SK-N-SH (cell line): ENCODE results near the gene STK32C. TPM values are rescaled to one million over a fixed set of nuclear protein-coding genes. Genes with fewer than 3 reads are reported as not detected.

Experiments
- CTCF ChIA-PET: fragments of 300-600, 350-600 bp; formaldehyde crosslinking; extraction: SDS; loops from one replicate; lab custom pipeline; 2021; lab: Yijun Ruan, JAX
- POLR2A ChIA-PET: fragments of 350-600 bp; sonication (Branson Sonifier 250); formaldehyde crosslinking; extraction: SDS; loops from one replicate; lab custom pipeline; 2020; ENCODE audit warnings: antibody characterized with exemption, inconsistent platforms; lab: Yijun Ruan, JAX
- DNase-seq: peaks from one replicate; pipeline ENCODE4 v3.0.0; 2012
- H2AFZ ChIP-seq: fragments of 200-600 bp; sonication (generic); 2 replicates; pipeline ENCODE4 v1.8.1; 2016; ENCODE audit warnings: antibody characterized with exemption, mild to moderate bottlenecking, low read depth
- H3F3A ChIP-seq: fragments of 200-600 bp; sonication (generic); replicated peaks from 2 replicates; pipeline ENCODE3; 2016; ENCODE audit warnings: antibody characterized with exemption, mild to moderate bottlenecking; ENCODE audit not compliant: insufficient read depth
- H3K27ac ChIP-seq, 2 experiments: fragments of 200-500 bp in 1 of 2; fragments of 200-600 bp in 1 of 2; sonication (Bioruptor generic) in 1 of 2; sonication (generic), shearing (Covaris generic) in 1 of 2; 2 replicates each; pipeline versions ENCODE4 v1.5.1 to v1.6.1; 2014 to 2016; ENCODE audit warnings: low read depth in 2 of 2, inconsistent platforms in 1 of 2, low read length in 1 of 2, mild to moderate bottlenecking in 1 of 2, mixed read lengths in 1 of 2
- H3K27me3 ChIP-seq: fragments of 200-600 bp; sonication (generic), shearing (Covaris generic); 2 replicates; pipeline ENCODE4 v1.6.1; 2016; ENCODE audit warnings: mixed run types; ENCODE audit not compliant: insufficient read depth
- H3K36me3 ChIP-seq, 2 experiments: fragments of 200-500 bp in 1 of 2; fragments of 200-600 bp in 1 of 2; sonication (Bioruptor generic) in 1 of 2; sonication (generic) in 1 of 2; replicated peaks in 1 of 2; 2 replicates each; pipeline versions ENCODE3 to v1.5.1; 2014 to 2016; ENCODE audit warnings: low read length in 1 of 2, mild to moderate bottlenecking in 1 of 2; ENCODE audit not compliant: insufficient read depth in 2 of 2, control insufficient read depth in 1 of 2
- H3K4me1 ChIP-seq, 2 experiments: fragments of 200-500 bp in 1 of 2; fragments of 200-600 bp in 1 of 2; sonication (Bioruptor generic) in 1 of 2; sonication (generic), shearing (Covaris generic) in 1 of 2; 2 replicates each; pipeline versions ENCODE4 v1.5.1 to v1.6.1; 2014 to 2016; ENCODE audit warnings: low read depth in 1 of 2, low read length in 1 of 2, mixed run types in 1 of 2; ENCODE audit not compliant: insufficient read depth in 2 of 2, control insufficient read depth in 1 of 2
- H3K4me2 ChIP-seq: fragments of 200-600 bp; sonication (generic), shearing (Covaris generic); 2 replicates; pipeline ENCODE4 v1.6.1; 2017; ENCODE audit warnings: mixed run types
- H3K4me3 ChIP-seq, 2 experiments: fragments of 200-500 bp in 1 of 2; fragments of 200-600 bp in 1 of 2; sonication (Bioruptor generic) in 1 of 2; sonication (generic), shearing (Covaris generic) in 1 of 2; 2 replicates each; pipeline versions ENCODE4 v1.5.1 to v1.8.1; 2014 to 2016; ENCODE audit warnings: low read depth in 2 of 2, inconsistent platforms in 1 of 2, low read length in 1 of 2, mild to moderate bottlenecking in 1 of 2, mixed read lengths in 1 of 2, moderate library complexity in 1 of 2
- H3K79me2 ChIP-seq: fragments of 200-600 bp; sonication (generic); 2 replicates; pipeline ENCODE4 v1.8.1; 2017; ENCODE audit warnings: mild to moderate bottlenecking; ENCODE audit not compliant: insufficient read depth
- H3K9ac ChIP-seq: fragments of 200-600 bp; sonication (generic); 2 replicates; pipeline ENCODE4 v1.6.1; 2017; ENCODE audit warnings: mixed run types
- H3K9me2 ChIP-seq: fragments of 200-600 bp; sonication (generic); 2 replicates; pipeline ENCODE4 v1.6.1; 2017; ENCODE audit warnings: mixed run types
- H3K9me3 ChIP-seq: fragments of 200-600 bp; sonication (generic); 2 replicates; pipeline ENCODE4 v1.6.1; 2017; ENCODE audit warnings: mixed run types, mild to moderate bottlenecking, moderate library complexity
- H4K20me1 ChIP-seq: fragments of 200-600 bp; sonication (generic); 2 replicates; pipeline ENCODE4 v1.6.1; 2017; ENCODE audit warnings: mild to moderate bottlenecking, mixed run types; ENCODE audit not compliant: insufficient read depth
- FOXJ3 ChIP-seq: sonication (generic); formaldehyde crosslinking; IDR thresholded peaks from 2 replicates; pipeline ENCODE4 v1.5.1; 2020; ENCODE audit warnings: mild to moderate bottlenecking, missing genetic modification reagents
- FOXM1 ChIP-seq: IDR thresholded peaks from 2 replicates; pipeline ENCODE4 v1.4.0; 2012; ENCODE audit warnings: low read depth, mild to moderate bottlenecking
- GABPA ChIP-seq: IDR thresholded peaks from 2 replicates; pipeline ENCODE4 v1.4.0; 2012; ENCODE audit warnings: low read depth, mild to moderate bottlenecking
- MXI1 ChIP-seq: IDR thresholded peaks from 2 replicates; pipeline ENCODE4 v1.6.1; 2012; ENCODE audit warnings: mild to moderate bottlenecking, low read depth, low read length, improper control_type of control experiment
- NFIC ChIP-seq: IDR thresholded peaks from 2 replicates; pipeline ENCODE4 v1.4.0; 2012; ENCODE audit warnings: borderline replicate concordance
- NRF1 ChIP-seq: IDR thresholded peaks from 2 replicates; pipeline ENCODE4 v1.6.1; 2012; ENCODE audit warnings: low read depth, mild to moderate bottlenecking, low read length
- POLR2AphosphoS5 ChIP-seq: IDR thresholded peaks from 2 replicates; pipeline ENCODE4 v1.6.1; 2012; ENCODE audit warnings: low read depth, low read length
- RAD21 ChIP-seq: IDR thresholded peaks from 2 replicates; pipeline ENCODE4 v1.6.1; 2012; ENCODE audit warnings: mild to moderate bottlenecking, low read length
- RCOR1 ChIP-seq: fragments of 150-350 bp; IDR thresholded peaks from 2 replicates; pipeline ENCODE4 v1.6.1; 2017; ENCODE audit warnings: antibody characterized with exemption, low read length
- RFX5 ChIP-seq: IDR thresholded peaks from 2 replicates; pipeline ENCODE4 v1.6.1; 2012; ENCODE audit warnings: mild to moderate bottlenecking, improper control_type of control experiment, low read length
- SIN3A ChIP-seq: IDR thresholded peaks from 2 replicates; pipeline ENCODE4 v1.6.1; 2012; ENCODE audit warnings: low read depth, mild to moderate bottlenecking, low read length, moderate library complexity, borderline replicate concordance
- SMC3 ChIP-seq: IDR thresholded peaks from 2 replicates; pipeline ENCODE4 v1.6.1; 2012; ENCODE audit warnings: low read depth, low read length, improper control_type of control experiment
- TEAD4 ChIP-seq: IDR thresholded peaks from 2 replicates; pipeline ENCODE4 v1.4.0; 2012; ENCODE audit warnings: mild to moderate bottlenecking, borderline replicate concordance; ENCODE audit not compliant: insufficient read depth
- YY1 ChIP-seq: IDR thresholded peaks from 2 replicates; pipeline ENCODE4 v1.4.0; 2012; ENCODE audit warnings: low read depth, mild to moderate bottlenecking
- WGBS: methylation state at CpG from one replicate; pipeline ENCODE4 v1.1.6; 2017; ENCODE audit warnings: low lambda C conversion rate; 5-methylcytosine and 5-hydroxymethylcytosine counted together
- polyA plus RNA-seq, 3 experiments: library from polyadenylated mRNA; depleted of rRNA; stranded (reverse); fragments of >200 nt; gene quantifications; 2 replicates each; pipeline ENCODE4 v1.2.3, GENCODE V29; 2012
- TF ChIP-seq, protein P1 (sequence below): IDR thresholded peaks from 2 replicates; pipeline ENCODE4 v1.4.0; 2012; ENCODE audit warnings: low read depth
- TF ChIP-seq, protein P2 (sequence below): IDR thresholded peaks from 2 replicates; pipeline ENCODE4 v1.4.0; 2012; ENCODE audit warnings: low read depth, borderline replicate concordance
- TF ChIP-seq, protein P3 (sequence below): IDR thresholded peaks from 2 replicates; pipeline ENCODE4; 2012
- TF ChIP-seq, protein P4 (sequence below): fragments of 150-350 bp; IDR thresholded peaks from 2 replicates; pipeline ENCODE4 v1.6.1; 2017; ENCODE audit warnings: antibody characterized with exemption, low read length, low read depth, borderline replicate concordance
- TF ChIP-seq, protein P5 (sequence below): IDR thresholded peaks from 2 replicates; pipeline ENCODE4 v1.6.1; 2012; ENCODE audit warnings: mild to moderate bottlenecking, low read depth, low read length, moderate library complexity

Gene STK32C
- polyA plus RNA-seq, 1 of the 3 experiments (the other 2 are of a cell fraction) = 27.8 TPM

DNA sequence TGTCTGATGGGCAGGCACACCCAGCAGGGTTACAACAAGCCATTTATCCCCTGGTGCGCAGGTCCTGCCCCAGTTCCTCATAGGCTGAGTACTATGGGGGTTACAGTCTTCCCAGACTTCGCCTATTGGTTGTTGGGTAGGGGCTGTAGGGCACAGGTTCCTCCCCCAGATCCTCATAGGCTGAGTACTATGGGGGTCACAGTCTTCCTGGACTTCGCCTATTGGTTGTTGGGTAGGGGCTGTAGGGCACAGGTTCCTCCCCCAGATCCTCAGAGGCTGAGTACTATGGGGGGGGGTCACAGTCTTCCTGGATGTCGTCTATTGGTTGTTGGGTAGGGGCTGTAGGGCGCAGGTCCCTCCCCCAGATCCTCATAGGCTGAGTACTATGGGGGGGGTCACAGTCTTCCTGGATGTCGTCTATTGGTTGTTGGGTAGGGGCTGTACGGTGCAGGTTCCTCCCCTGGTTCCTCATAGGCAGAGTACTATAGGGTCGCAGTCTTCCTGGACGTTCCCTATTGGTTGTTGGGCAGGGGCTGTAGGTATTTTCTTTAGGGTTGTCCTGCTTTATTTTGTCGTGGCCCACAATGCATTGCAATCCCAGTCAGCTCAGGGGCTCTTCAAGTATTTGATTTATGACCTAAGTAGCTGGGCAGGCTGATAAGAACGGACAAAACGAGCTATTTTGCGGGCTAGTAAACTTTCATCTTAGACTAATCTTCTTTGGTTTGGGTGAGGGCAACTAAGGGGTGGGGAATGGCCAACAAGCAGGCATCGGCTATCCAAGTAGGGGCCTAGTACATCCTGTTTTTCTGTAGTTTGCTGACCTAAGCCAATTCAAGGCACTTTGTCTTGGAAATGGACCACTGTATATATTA is 27.7 kb upstream of the STK32C start:
- Histone ChIP-seq H3K79me2 (peaks cover 21% of the 10 kb centered on the region), H2AFZ (no peak overlapping the region), H3K4me2 (no peak overlapping the region), H3K36me3 (peaks cover 22 to 34% of the 10 kb centered on the region in 2 experiments), H4K20me1 (no peaks in the 10 kb centered on the region), H3K9me2 (no peaks in the 10 kb centered on the region), H3K9ac (no peak overlapping the region), H3F3A (no peaks in the 10 kb centered on the region), H3K9me3 (no peaks in the 10 kb centered on the region), H3K27ac (no peak overlapping the region), H3K4me3 (no peak overlapping the region), H3K27me3 (no peaks in the 10 kb centered on the region), H3K4me1 (peaks cover 0 to 12% of the 10 kb centered on the region in 2 experiments; a peak in 2 of 4 replicates)
- TF ChIP-seq YY1 = no peak
- 90% methylated on average over 9 of the region's 14 CpGs for whole genome bisulfite sequencing
- no peak for DNase-seq
- ChIA-PET CTCF (interaction anchor here (0.6 to 1.2 kb wide), 2 partner anchors 71 to 118 kb away, joined by 3 read pairs; no protein-coding TSS in a partner anchor), POLR2A (no interaction called here)

DNA sequence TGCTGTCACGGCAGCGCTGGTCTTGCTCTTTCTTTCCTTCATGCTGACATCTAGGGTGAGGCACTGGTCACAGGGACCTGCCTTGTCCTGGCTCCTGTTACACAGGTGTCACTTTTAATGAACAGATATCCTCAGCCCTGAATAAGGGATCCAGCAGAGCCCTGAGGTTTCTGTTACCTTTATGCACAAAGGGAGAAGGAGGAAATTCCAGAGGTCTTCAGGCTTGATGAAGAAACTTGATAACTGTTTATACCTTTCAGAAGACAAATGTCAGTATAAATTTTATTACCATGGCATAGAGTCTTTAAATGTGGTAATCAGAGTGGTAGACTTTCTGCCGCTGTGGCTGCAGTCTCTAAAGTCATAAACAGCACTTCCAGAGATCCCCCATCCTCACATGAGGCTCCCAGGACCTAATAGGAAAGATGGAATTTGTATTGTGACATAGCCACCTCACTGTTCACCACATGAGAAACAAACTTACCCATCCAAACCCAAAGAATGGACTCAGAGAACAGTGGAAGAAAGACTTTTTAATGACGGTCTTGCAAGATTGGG is 27.0 kb upstream of the STK32C start:
- Histone ChIP-seq H3K27me3 (no peaks in the 10 kb centered on the region), H4K20me1 (no peaks in the 10 kb centered on the region), H3K4me2 (no peak overlapping the region), H3K79me2 (peaks cover 28% of the 10 kb centered on the region), H3K4me3 (no peak overlapping the region), H3K9me2 (no peaks in the 10 kb centered on the region), H3K36me3 (peaks cover 20 to 28% of the 10 kb centered on the region in 2 experiments), H3K9me3 (no peaks in the 10 kb centered on the region), H3F3A (no peaks in the 10 kb centered on the region), H3K4me1 (peaks cover 0 to 19% of the 10 kb centered on the region in 2 experiments; a peak in 2 of 4 replicates), H2AFZ (no peak overlapping the region), H3K9ac (no peak overlapping the region), H3K27ac (no peak overlapping the region)
- POLR2A ChIA-PET = no interaction called here
- CTCF ChIA-PET = no interaction called here
- DNase-seq = no peak
- TF ChIP-seq, protein P1, sequence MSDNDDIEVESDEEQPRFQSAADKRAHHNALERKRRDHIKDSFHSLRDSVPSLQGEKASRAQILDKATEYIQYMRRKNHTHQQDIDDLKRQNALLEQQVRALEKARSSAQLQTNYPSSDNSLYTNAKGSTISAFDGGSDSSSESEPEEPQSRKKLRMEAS = no peak
- no peak for TF ChIP-seq SIN3A
- no peak for TF ChIP-seq NFIC
- TF ChIP-seq MXI1 = no peak
- TF ChIP-seq RFX5 = no peak
- TF ChIP-seq FOXJ3 (CRISPR knock-in tag) = no peak
- TF ChIP-seq, protein P2, sequence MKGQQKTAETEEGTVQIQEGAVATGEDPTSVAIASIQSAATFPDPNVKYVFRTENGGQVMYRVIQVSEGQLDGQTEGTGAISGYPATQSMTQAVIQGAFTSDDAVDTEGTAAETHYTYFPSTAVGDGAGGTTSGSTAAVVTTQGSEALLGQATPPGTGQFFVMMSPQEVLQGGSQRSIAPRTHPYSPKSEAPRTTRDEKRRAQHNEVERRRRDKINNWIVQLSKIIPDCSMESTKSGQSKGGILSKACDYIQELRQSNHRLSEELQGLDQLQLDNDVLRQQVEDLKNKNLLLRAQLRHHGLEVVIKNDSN = no peak
- TF ChIP-seq, protein P3, sequence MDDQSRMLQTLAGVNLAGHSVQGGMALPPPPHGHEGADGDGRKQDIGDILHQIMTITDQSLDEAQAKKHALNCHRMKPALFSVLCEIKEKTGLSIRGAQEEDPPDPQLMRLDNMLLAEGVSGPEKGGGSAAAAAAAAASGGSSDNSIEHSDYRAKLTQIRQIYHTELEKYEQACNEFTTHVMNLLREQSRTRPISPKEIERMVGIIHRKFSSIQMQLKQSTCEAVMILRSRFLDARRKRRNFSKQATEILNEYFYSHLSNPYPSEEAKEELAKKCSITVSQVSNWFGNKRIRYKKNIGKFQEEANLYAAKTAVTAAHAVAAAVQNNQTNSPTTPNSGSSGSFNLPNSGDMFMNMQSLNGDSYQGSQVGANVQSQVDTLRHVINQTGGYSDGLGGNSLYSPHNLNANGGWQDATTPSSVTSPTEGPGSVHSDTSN = no peak
- TF ChIP-seq, protein P4, sequence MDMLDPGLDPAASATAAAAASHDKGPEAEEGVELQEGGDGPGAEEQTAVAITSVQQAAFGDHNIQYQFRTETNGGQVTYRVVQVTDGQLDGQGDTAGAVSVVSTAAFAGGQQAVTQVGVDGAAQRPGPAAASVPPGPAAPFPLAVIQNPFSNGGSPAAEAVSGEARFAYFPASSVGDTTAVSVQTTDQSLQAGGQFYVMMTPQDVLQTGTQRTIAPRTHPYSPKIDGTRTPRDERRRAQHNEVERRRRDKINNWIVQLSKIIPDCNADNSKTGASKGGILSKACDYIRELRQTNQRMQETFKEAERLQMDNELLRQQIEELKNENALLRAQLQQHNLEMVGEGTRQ = no peak
- no peak for TF ChIP-seq SMC3
- TF ChIP-seq, protein P5, sequence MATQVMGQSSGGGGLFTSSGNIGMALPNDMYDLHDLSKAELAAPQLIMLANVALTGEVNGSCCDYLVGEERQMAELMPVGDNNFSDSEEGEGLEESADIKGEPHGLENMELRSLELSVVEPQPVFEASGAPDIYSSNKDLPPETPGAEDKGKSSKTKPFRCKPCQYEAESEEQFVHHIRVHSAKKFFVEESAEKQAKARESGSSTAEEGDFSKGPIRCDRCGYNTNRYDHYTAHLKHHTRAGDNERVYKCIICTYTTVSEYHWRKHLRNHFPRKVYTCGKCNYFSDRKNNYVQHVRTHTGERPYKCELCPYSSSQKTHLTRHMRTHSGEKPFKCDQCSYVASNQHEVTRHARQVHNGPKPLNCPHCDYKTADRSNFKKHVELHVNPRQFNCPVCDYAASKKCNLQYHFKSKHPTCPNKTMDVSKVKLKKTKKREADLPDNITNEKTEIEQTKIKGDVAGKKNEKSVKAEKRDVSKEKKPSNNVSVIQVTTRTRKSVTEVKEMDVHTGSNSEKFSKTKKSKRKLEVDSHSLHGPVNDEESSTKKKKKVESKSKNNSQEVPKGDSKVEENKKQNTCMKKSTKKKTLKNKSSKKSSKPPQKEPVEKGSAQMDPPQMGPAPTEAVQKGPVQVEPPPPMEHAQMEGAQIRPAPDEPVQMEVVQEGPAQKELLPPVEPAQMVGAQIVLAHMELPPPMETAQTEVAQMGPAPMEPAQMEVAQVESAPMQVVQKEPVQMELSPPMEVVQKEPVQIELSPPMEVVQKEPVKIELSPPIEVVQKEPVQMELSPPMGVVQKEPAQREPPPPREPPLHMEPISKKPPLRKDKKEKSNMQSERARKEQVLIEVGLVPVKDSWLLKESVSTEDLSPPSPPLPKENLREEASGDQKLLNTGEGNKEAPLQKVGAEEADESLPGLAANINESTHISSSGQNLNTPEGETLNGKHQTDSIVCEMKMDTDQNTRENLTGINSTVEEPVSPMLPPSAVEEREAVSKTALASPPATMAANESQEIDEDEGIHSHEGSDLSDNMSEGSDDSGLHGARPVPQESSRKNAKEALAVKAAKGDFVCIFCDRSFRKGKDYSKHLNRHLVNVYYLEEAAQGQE = no peak
- TF ChIP-seq YY1 = no peak
- TF ChIP-seq POLR2AphosphoS5 = no peak
- TF ChIP-seq RAD21 = no peak
- TF ChIP-seq TEAD4 = no peak
- TF ChIP-seq NRF1 = no peak
- TF ChIP-seq RCOR1 = no peak
- TF ChIP-seq GABPA = no peak
- no peak for TF ChIP-seq FOXM1
- WGBS = 93% methylated on average over 4 of the region's 4 CpGs
